ENCODE results near the gene PLA2G4C.

Gene PLA2G4C

GRCh38 chr19:48117515-48118130 lies 7.0 kb upstream of the PLA2G4C start:
- TF ChIP-seq TAF1 (IDR thresholded peaks at IDR 0.05; ENCODE audit: low read depth, low read length) (no peak), SPI1 (IDR thresholded peaks at IDR 0.05; ENCODE audit: low read depth, low read length) (peak; percentile 75)
- DNase-seq (ENCODE audit: insufficient read length, low spot score) (no peak), FAIRE-seq (no peak)

GRCh38 chr19:48113190-48113917 lies 2.7 kb upstream of the PLA2G4C start:
- FAIRE-seq (no peak), DNase-seq (ENCODE audit: insufficient read length, low spot score) (no peak)
- TF ChIP-seq POLR2A (IDR thresholded peaks at IDR 0.05; ENCODE audit: low read depth, low read length) = no peak
- TF ChIP-seq POU2F2 (IDR thresholded peaks at IDR 0.05; ENCODE audit: low read depth, low read length) = no peak
- no peak for TF ChIP-seq TAF1 (IDR thresholded peaks at IDR 0.05; ENCODE audit: low read depth, low read length)

- DNase-seq (ENCODE audit: insufficient read length, low spot score) (no peak), FAIRE-seq (no peak)
Observed at GRCh38 chr19:48111280-48111679, 663 bp upstream of the PLA2G4C start.

DNA sequence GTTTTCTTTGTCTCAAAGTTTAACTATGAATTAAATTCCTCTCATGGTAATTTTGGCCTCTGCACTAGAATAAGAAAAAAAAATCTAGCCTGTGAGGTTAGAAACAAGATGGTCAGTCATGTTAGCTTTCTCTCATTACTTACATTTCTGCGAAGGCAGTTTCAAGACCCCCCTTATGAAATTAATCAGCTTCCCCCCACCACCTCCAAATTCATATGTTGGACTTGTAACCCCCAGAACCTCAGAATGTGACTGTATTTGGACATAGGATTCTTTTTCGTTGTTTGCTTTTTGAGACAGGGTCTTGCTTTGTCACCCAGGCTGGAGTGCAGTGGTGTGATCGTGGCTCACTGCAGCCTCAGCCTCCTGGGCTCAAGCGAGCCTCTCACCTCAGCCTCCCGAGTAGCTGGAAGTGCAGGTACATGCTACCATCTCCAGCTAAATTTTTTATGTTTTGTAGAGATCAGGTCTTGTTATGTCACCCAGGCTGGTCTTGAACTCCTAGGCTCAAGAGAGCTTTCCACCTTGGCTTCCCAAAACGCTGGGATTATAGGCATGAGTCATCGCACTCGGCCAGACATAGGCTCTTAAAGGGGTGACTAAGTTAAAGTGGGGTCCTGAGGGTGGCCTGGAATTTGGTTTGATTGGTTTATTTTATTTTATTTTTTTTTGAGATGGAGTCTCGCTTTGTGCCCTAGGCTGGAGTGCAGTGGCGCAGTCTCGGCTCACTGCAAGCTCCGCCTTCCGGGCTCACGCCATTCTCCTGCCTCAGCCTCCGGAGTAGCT lies 1.4 kb downstream of the PLA2G4C start:
- no peak for FAIRE-seq
- DNase-seq (ENCODE audit: insufficient read length, low spot score) = no peak

More at GRCh38 chr19:48111280-48111679, 663 bp upstream of the PLA2G4C start:
- TF ChIP-seq SPI1 (IDR thresholded peaks at IDR 0.05; ENCODE audit: low read depth, low read length) = no peak
- TF ChIP-seq POLR2A (IDR thresholded peaks at IDR 0.05; ENCODE audit: low read depth, low read length) = no peak
- no peak for TF ChIP-seq POU2F2 (IDR thresholded peaks at IDR 0.05; ENCODE audit: low read depth, low read length)
- TF ChIP-seq TAF1 (IDR thresholded peaks at IDR 0.05; ENCODE audit: low read depth, low read length) = no peak
- TF ChIP-seq PAX5 (IDR thresholded peaks at IDR 0.05; ENCODE audit: insufficient read depth, low read length, severe bottlenecking) = no peak
- TF ChIP-seq POLR2AphosphoS5 (IDR thresholded peaks at IDR 0.05; ENCODE audit: low read depth, low read length) = no peak

DNA sequence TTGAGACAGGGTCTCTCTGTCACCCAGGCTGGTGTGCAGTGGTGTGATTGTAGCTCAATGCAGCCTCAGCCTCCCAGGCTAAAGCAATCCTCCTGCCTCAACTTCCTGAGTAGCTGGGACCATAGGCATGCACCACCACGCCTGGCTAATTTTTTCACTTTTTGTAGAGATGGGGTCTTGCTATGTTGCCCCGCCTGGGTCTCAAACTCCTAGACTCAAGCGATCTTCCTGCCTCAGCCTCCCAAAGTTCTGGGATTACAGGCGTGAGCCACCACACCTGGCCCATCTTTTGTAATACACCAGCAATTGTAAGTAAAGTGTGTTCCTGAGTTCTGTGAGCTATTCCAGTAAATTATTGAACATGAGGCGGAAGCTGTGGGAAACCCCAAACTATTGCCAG lies 6.7 kb downstream of the PLA2G4C start:
- FAIRE-seq (no peak), DNase-seq (ENCODE audit: insufficient read length, low spot score) (no peak)
- TF ChIP-seq TAF1 (IDR thresholded peaks at IDR 0.05; ENCODE audit: low read depth, low read length) = no peak
- no peak for TF ChIP-seq POLR2AphosphoS5 (IDR thresholded peaks at IDR 0.05; ENCODE audit: low read depth, low read length)
- no peak for TF ChIP-seq SPI1 (IDR thresholded peaks at IDR 0.05; ENCODE audit: low read depth, low read length)
- no peak for TF ChIP-seq POLR2A (IDR thresholded peaks at IDR 0.05; ENCODE audit: low read depth, low read length)
- TF ChIP-seq POU2F2 (IDR thresholded peaks at IDR 0.05; ENCODE audit: low read depth, low read length) = no peak
- no peak for TF ChIP-seq PAX5 (IDR thresholded peaks at IDR 0.05; ENCODE audit: insufficient read depth, low read length, severe bottlenecking)

More for the DNA sequence above, 1.4 kb downstream of the PLA2G4C start:
- TF ChIP-seq PAX5 (IDR thresholded peaks at IDR 0.05; ENCODE audit: insufficient read depth, low read length, severe bottlenecking) (no peak), POLR2A (IDR thresholded peaks at IDR 0.05; ENCODE audit: low read depth, low read length) (no peak), POLR2AphosphoS5 (IDR thresholded peaks at IDR 0.05; ENCODE audit: low read depth, low read length) (no peak)

GRCh38 chr19:48102870-48103751 lies 7.5 kb downstream of the PLA2G4C start:
- DNase-seq (ENCODE audit: insufficient read length, low spot score) = no peak
- FAIRE-seq = peak; percentile 31
- TF ChIP-seq POLR2AphosphoS5 (IDR thresholded peaks at IDR 0.05; ENCODE audit: low read depth, low read length) (no peak), POU2F2 (IDR thresholded peaks at IDR 0.05; ENCODE audit: low read depth, low read length) (no peak), SPI1 (IDR thresholded peaks at IDR 0.05; ENCODE audit: low read depth, low read length) (no peak), POLR2A (IDR thresholded peaks at IDR 0.05; ENCODE audit: low read depth, low read length) (no peak), PAX5 (IDR thresholded peaks at IDR 0.05; ENCODE audit: insufficient read depth, low read length, severe bottlenecking) (no peak), TAF1 (IDR thresholded peaks at IDR 0.05; ENCODE audit: low read depth, low read length) (no peak)

GRCh38 chr19:48095612-48096175 lies 14.9 kb downstream of the PLA2G4C start:
- no peak for TF ChIP-seq PAX5 (IDR thresholded peaks at IDR 0.05; ENCODE audit: insufficient read depth, low read length, severe bottlenecking)
- TF ChIP-seq TAF1 (IDR thresholded peaks at IDR 0.05; ENCODE audit: low read depth, low read length) = no peak
- TF ChIP-seq SPI1 (IDR thresholded peaks at IDR 0.05; ENCODE audit: low read depth, low read length) = no peak
- TF ChIP-seq POLR2A (IDR thresholded peaks at IDR 0.05; ENCODE audit: low read depth, low read length) = no peak
- no peak for TF ChIP-seq POLR2AphosphoS5 (IDR thresholded peaks at IDR 0.05; ENCODE audit: low read depth, low read length)
- TF ChIP-seq POU2F2 (IDR thresholded peaks at IDR 0.05; ENCODE audit: low read depth, low read length) = no peak
- no peak for DNase-seq (ENCODE audit: insufficient read length, low spot score)
- no peak for FAIRE-seq

GRCh38 chr19:48094855-48095203 lies 15.8 kb downstream of the PLA2G4C start:
- TF ChIP-seq SPI1 (IDR thresholded peaks at IDR 0.05; ENCODE audit: low read depth, low read length) = no peak
- TF ChIP-seq POLR2AphosphoS5 (IDR thresholded peaks at IDR 0.05; ENCODE audit: low read depth, low read length) = no peak
- TF ChIP-seq POU2F2 (IDR thresholded peaks at IDR 0.05; ENCODE audit: low read depth, low read length) = no peak
- TF ChIP-seq TAF1 (IDR thresholded peaks at IDR 0.05; ENCODE audit: low read depth, low read length) = no peak
- no peak for TF ChIP-seq PAX5 (IDR thresholded peaks at IDR 0.05; ENCODE audit: insufficient read depth, low read length, severe bottlenecking)
- TF ChIP-seq POLR2A (IDR thresholded peaks at IDR 0.05; ENCODE audit: low read depth, low read length) = no peak
- DNase-seq (ENCODE audit: insufficient read length, low spot score) = no peak
- peak; percentile 33 for FAIRE-seq

All from GM12891 (cell line).